Caki2 (cell line): Measurements from ENCODE around the gene TBC1D16. TPM values are rescaled to one million over a fixed set of nuclear protein-coding genes. Genes with fewer than 3 reads are reported as not detected.

Source experiments
- DNase-seq: peaks from one replicate; pipeline ENCODE4 v3.0.0-alpha.2; 2015; ENCODE audit warnings: low read depth
- in situ Hi-C: cut with HindIII; loops from 2 replicates; pipeline ENCODE4 v1.10.0; 2016; ENCODE audit warnings: low sequenced_read_pairs, low pct_unique_long_range_greater_than_20kb, mixed read lengths
- total RNA-seq: library from RNA; depleted of rRNA; stranded (reverse); fragments of >200 nt; shearing (Covaris generic); gene quantifications from 2 replicates; pipeline ENCODE4 v1.2.3, GENCODE V29; 2014; ENCODE audit warnings: low replicate concordance

TBC1D16 gene
- total RNA-seq, 1 experiment from 2014 or later, result 25.8 TPM

DNA sequence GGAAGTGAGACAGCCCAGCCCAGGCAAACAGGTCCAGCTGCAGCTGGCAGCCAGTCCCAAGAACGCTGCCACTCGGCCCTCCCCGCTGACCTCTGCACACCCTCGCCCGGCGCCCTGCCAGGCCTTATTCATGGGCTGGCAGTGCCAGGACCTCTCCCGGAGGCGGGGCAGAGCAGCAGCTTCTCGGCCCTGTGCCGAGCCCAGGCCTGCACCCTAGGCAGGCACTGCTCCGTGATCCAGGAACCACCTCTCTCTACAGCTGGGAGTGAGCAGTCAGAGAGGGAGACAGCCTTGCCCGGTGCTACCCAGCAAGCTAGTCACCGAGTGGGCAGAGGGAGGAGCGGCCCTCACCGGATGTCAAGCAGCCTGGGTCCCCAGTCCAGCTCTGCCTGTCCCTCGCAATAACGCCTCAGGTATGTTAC, 116.5 kb downstream of the TBC1D16 start:
- peak; percentile 68 for DNase-seq
- in situ Hi-C loops, result no loop called here

DNA sequence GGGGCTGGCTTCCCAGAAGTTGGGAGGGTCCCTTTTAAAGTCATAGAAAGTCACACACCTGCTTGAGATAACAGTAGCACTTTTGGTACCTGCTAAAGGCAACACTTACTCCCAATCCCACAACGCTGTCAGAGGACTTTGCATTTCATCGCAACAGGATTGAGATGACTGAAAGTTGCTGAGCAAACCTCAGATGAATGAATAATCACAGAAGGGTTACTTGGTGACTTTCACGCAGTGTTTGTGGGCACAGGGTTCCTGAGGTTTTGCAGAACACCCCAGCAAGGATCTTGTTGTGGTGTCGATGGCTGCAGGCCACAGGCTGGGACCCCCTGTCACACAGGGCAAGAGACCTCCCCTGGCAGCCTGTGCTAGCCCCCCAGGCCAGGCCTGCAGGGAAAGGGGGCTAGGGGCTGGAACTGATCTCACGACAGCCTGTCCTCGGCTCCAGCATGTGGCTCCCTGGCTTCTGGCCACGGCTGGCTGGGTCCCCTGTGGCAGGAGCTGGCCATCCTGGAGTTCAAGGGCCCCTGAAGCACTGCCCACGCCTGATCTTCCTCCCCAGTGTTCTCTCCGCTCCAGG, 117.0 kb downstream of the TBC1D16 start:
- DNase-seq, result no peak
- in situ Hi-C loops, result no loop called here

DNA sequence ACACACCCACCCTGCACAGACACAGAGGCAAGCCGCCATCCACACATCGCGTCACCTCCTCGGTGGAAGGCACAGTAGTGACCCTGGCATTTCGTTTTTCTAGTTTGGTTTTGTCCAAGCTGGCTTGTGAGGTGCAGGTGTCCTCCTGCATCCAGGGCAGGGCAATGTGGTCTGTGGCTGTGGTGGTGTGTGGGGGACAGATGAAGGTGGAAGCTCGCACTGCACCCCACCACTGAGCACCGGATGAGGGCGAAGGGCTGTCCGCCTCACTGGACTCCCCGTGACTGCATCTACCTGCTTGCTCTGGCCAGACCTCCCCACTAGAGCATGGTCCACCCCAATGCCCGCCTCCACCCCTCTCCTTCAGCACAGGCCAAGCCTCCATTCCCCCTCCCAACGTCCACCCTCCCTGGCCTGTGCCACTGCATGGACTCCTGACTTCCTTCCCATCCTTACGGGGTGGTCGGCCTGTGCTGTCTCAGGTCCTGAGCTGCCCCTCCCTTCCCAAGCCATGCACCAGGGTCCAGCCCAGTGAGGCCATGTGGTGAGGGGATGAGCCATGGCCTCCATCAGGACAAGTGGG, 117.7 kb downstream of the TBC1D16 start:
- DNase-seq, result no peak
- in situ Hi-C loops, result no loop called here

DNA sequence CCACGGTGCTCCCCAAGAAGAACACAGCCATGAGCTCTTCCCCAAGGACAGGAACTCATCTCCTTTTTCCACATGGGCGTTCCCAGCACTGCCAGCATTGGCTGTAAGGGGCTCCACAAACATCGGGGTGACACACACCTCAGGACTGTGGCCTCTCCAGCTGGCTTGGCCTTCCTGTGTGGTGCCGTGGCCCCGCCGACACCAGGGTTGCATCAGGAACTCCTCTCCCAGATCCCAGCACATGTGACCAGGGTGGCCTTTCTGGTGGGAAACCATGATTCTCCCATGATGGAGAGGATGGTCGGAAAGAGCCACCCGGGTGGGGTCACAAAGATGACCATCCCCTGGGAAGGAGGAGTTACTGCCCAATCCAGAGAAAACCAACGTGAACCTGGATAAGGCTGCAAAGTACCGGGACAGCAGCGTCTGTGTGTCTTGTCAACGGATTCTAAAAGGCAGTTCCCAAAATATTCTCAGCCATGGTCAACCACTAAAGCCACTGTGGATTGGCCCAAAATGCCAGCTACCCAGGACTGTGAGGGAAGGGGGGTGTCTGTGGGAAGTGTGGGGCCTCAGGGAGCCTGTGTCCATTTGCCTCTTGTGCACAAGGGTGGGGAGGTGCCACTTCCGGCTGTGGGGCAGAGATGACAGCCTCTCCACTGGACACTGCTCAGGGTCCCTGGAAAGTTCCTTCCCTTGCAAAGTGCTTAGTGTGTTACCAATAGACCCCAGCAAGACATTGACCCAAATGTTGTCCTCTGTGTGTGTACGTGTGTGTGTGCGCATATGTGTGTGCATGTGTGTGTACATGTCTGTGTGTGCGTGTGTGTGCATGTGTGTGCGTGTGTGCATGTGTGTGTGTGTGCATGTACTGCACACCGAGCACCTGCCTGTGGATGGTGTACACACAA, 118.4 kb downstream of the TBC1D16 start:
- in situ Hi-C loops, result no loop called here
- DNase-seq, result no peak

DNA sequence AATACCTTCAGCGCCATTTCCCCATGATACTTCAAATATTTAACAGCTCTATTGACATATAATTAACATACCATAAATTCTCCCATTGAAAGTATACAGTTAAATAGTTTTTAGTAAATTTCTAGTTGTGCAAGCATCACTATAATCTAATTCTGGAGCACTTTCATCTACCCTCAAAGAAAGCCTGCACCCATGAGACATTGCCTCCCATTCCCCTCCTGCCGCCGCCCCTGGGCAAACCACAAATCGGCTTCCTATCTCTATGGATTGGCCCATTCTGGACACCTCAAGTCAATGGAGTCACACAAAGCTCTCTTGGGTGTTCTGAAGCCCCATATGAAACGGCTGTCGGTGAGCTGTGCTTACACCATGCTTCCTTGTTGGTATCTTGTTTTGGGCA, 119.2 kb downstream of the TBC1D16 start:
- in situ Hi-C loops, result no loop called here
- DNase-seq, result no peak

DNA sequence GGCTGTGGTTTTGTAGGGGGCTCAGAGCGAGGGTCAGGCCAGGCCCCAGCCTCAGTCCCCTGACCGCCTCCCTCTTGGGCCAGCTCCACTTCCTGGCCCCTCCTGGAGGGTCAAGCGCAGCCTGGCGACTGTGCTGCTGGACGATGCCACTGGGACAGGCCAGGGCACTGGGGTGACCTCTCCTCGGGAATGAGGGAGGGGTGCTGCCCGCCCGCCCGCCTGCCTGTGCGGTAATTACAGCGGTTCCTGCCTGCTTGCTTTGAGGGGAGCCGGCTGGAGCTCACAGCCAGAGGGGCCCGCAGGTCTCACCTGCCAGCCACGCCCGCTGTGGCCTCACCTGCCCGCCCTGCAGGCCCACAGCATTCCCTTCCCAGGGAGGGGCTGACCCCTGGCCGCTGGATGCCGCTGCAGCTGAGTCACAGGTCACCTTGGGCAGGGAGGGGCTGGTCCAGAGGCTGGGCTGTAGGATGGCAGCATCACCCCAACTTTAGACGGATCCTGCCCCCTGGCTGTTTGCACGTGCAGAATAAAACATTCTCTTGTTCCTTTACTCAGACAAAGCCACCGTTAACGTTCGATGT, 119.7 kb downstream of the TBC1D16 start:
- DNase-seq, result peak; percentile 50
- in situ Hi-C loops, result no loop called here

DNA sequence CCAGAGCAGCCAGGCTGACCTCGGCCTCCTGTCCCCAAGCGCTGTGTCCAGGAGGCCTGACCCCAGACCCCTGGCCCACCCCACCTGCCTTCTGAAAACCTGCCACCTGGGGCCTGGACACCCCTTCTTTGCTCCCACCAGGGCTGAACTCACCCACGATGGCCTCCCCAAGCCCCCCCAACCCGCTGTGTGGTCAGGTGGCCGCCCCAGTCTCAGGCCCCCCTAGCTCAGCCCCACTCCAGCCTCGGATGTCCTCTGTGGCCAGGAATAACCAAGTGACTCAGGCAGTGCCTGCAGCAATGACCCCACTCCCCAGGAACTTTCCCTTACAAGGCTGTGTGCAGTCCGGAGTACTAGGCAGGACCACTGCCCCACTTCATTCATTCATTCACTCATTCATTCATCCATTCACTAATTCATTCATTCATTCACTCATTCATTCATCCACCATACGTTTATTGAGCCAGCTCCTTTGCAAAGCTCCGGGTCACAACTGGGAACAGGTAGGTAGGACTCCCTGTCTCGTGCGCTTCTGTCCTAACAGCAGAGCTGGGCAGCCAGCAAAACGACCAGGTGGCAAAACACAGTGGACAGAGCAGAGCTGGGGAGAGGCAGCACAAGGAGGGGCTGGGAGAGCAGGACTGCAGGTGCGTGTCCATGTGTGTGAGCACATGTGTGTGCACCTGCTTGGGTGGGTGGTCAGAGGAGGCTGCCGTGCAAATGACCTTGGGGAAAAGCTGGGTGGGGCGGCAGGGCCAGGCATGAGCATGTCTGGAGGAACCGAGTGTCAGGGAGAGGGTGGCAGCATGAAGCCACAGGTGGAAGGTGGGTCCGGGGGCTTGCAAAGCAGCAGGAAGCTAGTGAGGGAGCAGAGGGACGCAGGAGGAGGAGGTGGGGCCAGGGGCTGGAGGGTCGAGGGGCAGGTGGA, 120.6 kb downstream of the TBC1D16 start:
- in situ Hi-C loops, result no loop called here
- DNase-seq, result no peak

DNA sequence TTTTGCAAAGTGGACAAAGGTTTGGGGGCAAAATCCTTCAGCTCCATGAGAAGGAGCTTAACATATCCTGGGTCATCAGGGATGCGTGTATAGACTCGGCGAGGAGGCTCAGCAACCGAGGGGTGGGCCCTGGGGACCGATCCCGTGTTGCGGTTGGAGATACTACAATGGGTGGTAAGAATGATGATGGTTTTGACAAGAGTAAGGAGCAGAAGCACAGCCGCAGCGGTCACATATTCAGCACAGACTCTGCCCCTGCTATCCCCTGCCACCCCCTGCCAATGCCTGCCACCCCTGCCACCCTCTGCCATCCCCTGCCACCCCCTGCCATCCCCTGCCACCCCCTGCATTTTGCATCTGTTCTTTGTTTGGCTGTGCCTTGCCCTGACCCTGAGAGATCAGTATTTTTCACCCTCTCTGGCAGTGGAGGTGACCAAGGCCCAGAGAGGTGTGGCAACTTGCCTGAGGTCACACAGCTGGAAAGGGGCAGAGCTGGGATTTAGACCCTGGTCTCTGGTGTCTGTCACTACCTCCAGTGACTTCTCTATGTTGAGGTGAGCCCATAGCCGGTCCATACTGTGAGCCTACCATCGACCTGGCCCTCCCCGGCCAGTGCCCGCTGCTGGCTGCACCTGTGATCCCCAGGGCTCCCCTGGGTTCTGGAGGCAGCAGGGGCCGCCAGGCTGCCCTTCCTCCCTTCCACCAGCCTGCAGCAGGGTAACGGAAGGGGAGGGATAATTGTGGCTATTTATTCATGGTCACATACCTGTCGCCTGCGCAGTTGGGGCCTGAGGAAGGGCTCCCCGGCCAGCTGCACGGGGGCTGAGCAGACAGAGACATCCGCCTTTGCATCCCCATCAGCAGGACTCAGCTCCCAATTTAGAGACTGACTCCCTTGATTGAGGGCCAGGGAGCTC, 121.5 kb downstream of the TBC1D16 start:
- no peak for DNase-seq
- in situ Hi-C loops, result no loop called here

DNA sequence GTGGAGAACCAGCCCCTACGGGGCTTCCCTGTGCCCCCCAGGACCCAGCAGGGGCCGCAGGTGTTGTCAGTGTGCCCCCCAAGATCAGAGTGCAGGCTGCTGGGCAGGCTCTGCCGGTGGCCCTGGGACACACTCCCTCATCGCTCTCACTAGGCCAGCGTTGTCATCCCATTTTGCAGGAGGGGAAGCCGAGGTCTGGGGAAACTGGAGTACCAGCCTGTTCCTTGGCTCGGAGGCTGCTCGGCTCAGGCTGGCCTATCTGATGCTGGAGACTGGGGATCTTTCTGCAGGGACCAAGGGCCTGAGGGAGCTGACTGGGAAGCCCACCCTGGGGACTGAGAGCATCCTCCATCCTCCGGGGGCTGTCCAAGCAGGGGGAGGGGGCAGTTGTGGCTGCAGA, 122.2 kb downstream of the TBC1D16 start:
- in situ Hi-C loops, result no loop called here
- no peak for DNase-seq

DNA sequence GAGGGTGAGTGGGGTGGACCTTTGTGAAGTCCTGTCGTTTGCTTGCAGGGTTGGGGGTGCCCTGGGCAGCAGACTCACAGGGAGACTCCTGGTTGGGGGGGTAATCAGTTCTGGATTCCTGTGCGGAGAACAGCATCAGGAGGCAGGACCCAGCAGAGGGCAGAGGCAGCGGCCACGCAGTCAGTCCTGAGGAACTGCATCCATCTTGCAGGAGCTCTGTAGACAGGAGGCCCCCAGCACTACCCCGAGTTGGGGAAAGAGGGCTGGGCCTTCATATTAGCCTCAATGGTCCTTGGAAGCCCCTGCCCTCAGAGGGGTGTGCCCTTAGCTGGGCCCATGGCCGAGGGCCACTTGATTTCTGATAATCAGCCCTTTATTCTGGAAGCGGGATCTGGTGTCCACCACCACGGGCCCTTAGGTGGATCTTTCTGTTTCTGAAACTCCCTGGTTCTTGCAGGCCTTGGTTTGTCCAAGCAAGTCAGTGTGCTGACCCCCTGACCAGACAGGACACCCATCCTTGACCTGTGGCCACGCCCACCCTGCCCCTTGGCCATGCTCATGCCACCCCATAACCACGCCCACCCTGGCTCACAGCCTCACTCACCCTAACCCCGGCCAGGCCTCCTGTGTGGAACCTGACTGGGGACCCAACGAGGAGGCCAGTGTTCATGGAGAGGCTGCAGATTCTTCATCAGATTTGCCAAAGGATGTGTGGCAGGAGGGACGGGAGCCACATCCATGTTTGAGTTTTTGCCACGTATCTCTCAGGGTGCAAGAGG, 122.9 kb downstream of the TBC1D16 start:
- in situ Hi-C loops, result no loop called here
- DNase-seq, result no peak

DNA sequence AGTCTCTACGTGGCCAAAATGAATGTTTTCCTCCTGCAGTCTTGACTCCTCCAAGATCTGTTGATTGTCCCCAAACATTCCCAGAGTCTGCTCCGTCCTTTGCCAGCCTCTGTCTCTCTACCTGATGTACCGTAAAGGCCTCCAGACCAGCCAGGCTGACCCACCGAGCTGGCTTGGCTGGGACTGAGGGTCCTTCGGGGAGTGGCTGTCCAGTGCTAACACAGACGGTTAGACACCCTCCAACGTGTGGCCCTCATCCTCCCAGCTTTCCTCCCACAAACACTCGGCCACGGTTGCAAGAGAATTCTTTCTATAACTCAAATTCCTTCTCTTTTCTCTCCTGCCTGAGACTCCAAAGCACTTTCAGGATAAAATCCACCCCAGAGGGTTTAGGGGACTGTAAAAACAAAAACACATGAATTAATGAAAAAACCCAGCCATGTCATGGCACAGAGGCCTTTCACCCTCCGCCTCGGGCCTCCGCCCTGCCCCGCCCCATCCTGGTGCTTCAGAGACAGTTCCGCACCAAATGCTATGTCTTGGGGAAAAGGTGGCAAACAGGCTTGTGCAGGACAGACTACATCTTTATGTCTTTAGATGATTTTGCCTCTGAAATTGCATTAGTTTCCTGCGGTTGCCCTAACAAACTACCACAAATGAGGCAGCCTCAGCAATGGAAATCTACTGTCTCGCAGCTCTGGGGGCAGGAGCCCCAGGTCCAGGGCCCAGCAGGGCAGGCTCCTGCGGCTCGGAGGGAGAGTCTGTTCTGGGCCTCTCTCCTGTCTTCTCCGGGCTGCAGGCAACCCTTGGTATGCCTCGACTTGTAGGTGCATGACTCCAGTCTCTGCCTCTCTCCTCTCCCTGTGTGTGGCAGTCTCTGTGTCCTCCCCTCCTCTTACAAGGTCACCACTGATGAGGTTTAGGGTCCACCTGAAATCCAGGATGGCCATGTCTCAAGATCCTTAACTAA, 124.0 kb downstream of the TBC1D16 start:
- no peak for DNase-seq
- in situ Hi-C loops, result no loop called here

DNA sequence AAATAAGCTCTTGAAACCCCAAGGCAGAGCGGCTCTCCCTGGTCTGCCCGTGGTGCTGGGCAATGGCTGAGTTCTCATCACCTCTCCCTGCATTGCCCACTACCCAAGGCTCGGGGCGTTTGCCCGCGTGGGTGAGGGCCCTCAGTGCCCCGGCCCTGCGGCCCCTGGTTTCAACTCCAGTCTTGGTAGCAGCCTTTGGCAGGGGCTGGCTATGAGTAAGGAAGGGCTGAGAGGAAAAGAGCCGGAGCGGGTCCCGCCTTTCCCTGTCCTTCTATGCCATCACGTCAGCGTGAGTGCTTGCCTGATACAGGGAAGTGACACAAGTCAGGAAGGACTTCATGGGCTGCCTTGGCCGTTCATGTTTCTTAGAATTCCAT, 124.7 kb downstream of the TBC1D16 start:
- in situ Hi-C loops, result no loop called here
- DNase-seq, result no peak

DNA sequence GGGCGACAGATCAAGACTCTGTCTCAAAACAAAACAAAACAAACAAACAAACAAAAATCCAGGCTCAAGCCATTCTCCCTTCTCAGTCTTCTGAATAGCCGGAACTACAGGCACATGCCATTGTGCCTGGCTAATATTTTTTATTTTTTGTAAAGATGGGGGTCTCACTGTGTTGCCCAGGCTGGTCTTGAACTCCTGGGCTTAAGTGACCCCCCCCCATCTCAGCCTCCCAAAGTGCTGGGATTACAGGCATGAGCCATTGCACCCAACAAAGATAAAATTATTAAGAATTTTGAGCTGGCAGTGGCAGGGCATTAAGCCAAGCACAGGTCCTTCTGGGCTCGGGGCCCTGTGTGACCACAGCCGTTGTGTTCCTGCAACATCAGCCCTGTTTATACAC, 126.6 kb downstream of the TBC1D16 start:
- DNase-seq, result no peak
- in situ Hi-C loops, result no loop called here

DNA sequence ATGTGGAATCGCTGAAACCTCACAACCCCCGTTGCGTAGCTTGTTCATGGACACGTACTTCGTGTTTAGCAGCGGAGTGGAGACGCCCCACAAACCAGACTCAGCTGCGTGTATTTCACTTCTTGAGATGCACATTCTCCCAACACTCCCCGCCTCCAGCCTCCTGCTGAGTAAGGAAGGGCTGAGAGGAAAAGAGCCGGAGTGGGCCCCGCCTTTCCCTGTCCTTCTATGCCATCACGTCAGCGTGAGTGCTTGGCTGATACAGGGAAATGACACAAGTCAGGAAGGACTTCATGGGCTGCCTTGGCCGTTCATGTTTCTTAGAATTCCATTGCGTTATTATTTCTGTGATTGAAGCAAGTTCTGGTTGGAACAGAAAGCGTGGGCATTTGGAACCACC, 127.8 kb downstream of the TBC1D16 start:
- in situ Hi-C loops, result no loop called here
- no peak for DNase-seq

DNA sequence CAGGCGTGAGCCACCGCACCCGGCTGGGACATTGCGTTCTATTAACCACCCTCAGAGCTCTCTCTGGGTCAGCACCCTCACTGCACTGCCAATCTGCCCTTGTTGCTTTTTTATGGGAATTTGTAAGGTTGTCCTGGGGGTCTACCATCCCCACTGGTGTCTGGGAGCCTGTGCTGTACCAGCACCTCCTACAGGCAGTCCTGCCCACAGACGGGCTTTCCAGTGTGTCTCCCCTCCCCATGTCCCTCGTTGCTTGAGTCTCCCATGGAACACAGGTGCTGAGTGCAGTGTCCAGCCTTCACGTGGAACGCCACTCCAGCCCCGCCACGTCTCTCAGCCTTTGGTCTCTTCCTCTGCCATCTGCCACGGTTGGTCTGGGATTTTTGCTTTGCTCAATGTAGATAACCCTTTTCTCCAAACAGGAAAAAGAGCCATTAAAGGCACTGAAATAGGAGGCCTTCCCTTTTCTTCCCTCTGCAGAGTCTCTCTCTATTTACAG, 128.4 kb downstream of the TBC1D16 start:
- no peak for DNase-seq
- in situ Hi-C loops, result no loop called here
